ENCODE data around the gene FKRP. TPM values are rescaled to one million over a fixed set of nuclear protein-coding genes. Genes with fewer than 3 reads are reported as not detected.
A peak's percentile ranks its signal among the peaks of the same experiment; 100 is the strongest.

FKRP gene
- total RNA-seq, 2 experiments from 2014 or later: 16.9 to 20.5 TPM

GRCh38 chr19:46722004-46722380, 23.9 kb upstream of the FKRP start:
- CTCF ChIA-PET: interaction anchor here (1.3 to 1.6 kb wide), 2 partner anchors 9 to 20 kb away, joined by 3 to 4 read pairs; no protein-coding TSS in a partner anchor
- Mint-ChIP-seq H3K4me3 (no peak overlapping the region), H3K36me3 (ENCODE audit: low read depth) (peaks cover 43% of the 10 kb centered on the region), H3K4me1 (peaks cover 43% of the 10 kb centered on the region), H3K27ac (no peak overlapping the region), H3K9me3 (no peaks in the 10 kb centered on the region), H3K27me3 (no peaks in the 10 kb centered on the region)
- DNase-seq: no peak
- POLR2A ChIA-PET: no interaction called here

DNA sequence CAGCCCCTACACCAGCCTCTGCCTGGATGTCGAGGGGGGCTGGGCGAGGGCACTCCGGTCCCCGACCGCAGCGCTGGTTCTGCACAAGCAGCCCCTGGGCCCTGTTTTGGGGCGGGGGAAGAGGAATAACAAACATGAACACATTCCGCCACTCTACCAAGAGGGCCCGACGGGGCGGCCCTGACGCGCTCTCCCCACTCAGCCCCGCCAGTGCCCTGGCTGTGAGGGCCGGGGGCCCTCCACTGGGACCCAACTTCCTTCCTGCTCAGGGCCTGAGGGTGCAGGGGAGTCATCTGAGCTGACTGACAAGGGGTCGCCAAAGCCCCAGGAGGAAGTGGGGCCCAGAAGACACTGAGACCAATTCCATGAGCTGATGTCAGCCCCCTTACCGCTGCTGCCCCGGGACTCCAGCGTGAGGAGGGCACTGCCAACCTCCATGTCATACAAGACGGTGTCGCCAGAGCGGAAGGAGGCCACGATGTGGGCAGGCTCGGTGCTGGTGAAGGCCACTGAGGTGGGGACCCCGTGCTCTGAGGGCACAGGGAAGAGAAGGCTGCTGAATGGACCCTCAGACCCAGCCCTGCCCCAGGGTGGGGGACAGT, 23.3 kb upstream of the FKRP start:
- POLR2A ChIA-PET: no interaction called here
- Mint-ChIP-seq H3K4me3 (no peak overlapping the region), H3K36me3 (ENCODE audit: low read depth) (peaks cover 47% of the 10 kb centered on the region), H3K27ac (no peak overlapping the region), H3K9me3 (no peaks in the 10 kb centered on the region), H3K4me1 (peaks cover 44% of the 10 kb centered on the region), H3K27me3 (no peaks in the 10 kb centered on the region)
- no peak for DNase-seq
- CTCF ChIA-PET: interaction anchor here (0.9 to 1.6 kb wide), 2 partner anchors 9 to 19 kb away, joined by 4 read pairs; no protein-coding TSS in a partner anchor

- no peak overlapping the region for H3K4me3 Mint-ChIP-seq
- no peak for DNase-seq
- ChIA-PET CTCF (interaction anchor here (0.9 to 1.6 kb wide), 2 partner anchors 9 to 19 kb away, joined by 4 read pairs; no protein-coding TSS in a partner anchor), POLR2A (no interaction called here)
- peaks cover 40% of the 10 kb centered on the region for H3K4me1 Mint-ChIP-seq
- H3K27ac Mint-ChIP-seq: no peak overlapping the region
- no peaks in the 10 kb centered on the region for H3K27me3 Mint-ChIP-seq
- peaks cover 44% of the 10 kb centered on the region for H3K36me3 Mint-ChIP-seq (ENCODE audit: low read depth)
- H3K9me3 Mint-ChIP-seq: no peaks in the 10 kb centered on the region
These were observed 22.8 kb upstream of the FKRP start for GRCh38 chr19:46723023-46723461.

DNA sequence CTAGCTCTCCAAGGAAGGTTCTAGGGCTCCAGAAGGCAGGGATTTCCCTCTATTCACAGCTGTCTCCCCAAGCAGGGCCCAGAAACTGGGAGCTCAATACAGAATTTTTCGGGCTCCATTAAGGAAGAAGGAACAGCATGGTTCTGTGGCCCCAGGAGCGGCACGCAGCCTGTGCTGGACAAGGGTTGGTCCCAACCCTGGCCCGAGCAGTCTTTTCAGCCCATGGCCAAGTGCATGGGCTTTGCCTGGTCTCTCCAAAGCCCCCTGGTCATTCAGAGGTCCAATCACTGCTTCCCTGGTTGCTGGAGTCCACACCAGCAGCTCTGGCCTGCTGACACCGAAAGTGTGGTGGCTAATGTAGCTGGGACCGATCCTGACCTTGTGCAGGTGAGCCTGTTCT, 22.4 kb upstream of the FKRP start:
- Mint-ChIP-seq H3K36me3 (ENCODE audit: low read depth) (peaks cover 44% of the 10 kb centered on the region), H3K27me3 (no peaks in the 10 kb centered on the region), H3K4me3 (no peak overlapping the region), H3K9me3 (no peaks in the 10 kb centered on the region), H3K27ac (no peak overlapping the region), H3K4me1 (peaks cover 37% of the 10 kb centered on the region)
- ChIA-PET CTCF (interaction anchor here (0.6 to 1.6 kb wide), 4 partner anchors 10 to 97 kb away, joined by 3 to 4 read pairs (median 4); no protein-coding TSS in a partner anchor), POLR2A (no interaction called here)
- DNase-seq: no peak

- H3K4me1 Mint-ChIP-seq: peaks cover 33% of the 10 kb centered on the region
- H3K27me3 Mint-ChIP-seq: no peaks in the 10 kb centered on the region
- CTCF ChIA-PET: interaction anchor here (0.9 to 1.2 kb wide), 2 partner anchors 15 to 20 kb away, joined by 3 to 4 read pairs; no protein-coding TSS in a partner anchor
- H3K27ac Mint-ChIP-seq: no peak overlapping the region
- peaks cover 43% of the 10 kb centered on the region for H3K36me3 Mint-ChIP-seq (ENCODE audit: low read depth)
- POLR2A ChIA-PET: no interaction called here
- no peak for DNase-seq
- H3K9me3 Mint-ChIP-seq: no peaks in the 10 kb centered on the region
- H3K4me3 Mint-ChIP-seq: no peak overlapping the region
These were observed 21.4 kb upstream of the FKRP start for GRCh38 chr19:46724468-46724867.

GRCh38 chr19:46725036-46725820, 20.6 kb upstream of the FKRP start:
- no peaks in the 10 kb centered on the region for H3K27me3 Mint-ChIP-seq
- ChIA-PET CTCF (interaction anchor here (0.9 kb wide), 2 partner anchors 16 to 111 kb away, joined by 3 read pairs; no protein-coding TSS in a partner anchor), POLR2A (no interaction called here)
- no peak overlapping the region for H3K27ac Mint-ChIP-seq
- no peak overlapping the region for H3K4me3 Mint-ChIP-seq
- DNase-seq: no peak
- H3K36me3 Mint-ChIP-seq (ENCODE audit: low read depth): peaks cover 44% of the 10 kb centered on the region
- peaks cover 33% of the 10 kb centered on the region for H3K4me1 Mint-ChIP-seq
- H3K9me3 Mint-ChIP-seq: no peaks in the 10 kb centered on the region

DNA sequence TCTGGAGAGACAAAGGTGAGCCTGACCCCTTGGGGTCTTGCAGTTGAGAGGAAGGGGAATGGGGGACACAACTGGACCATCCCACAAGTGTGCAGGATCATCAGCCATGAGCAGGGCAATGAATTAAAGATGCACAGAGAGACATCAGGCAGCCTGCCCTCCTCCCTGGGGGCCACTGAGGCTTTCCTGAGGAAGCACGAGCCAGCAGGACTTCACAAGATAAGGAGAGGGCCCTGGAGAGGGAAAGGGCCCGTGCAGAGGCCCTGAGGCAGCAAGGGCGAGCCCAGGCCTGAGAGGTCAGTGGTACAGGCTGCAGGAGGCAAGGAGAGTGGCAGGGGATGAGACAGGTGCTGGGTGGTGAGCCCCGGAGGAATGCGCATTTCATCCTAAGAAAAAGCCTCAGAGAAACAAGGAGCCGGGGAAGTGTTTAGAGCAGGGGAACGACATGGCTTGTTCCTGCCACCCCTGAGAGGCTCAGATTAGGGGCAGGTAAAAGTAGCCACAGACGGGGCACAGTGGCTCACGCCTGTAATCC, 19.9 kb upstream of the FKRP start:
- no peaks in the 10 kb centered on the region for H3K9me3 Mint-ChIP-seq
- ChIA-PET POLR2A (no interaction called here), CTCF (interaction anchor here (0.9 kb wide), 1 partner anchor 112 kb away, joined by 3 read pairs; no protein-coding TSS in a partner anchor)
- H3K36me3 Mint-ChIP-seq (ENCODE audit: low read depth): peaks cover 42% of the 10 kb centered on the region
- peaks cover 30% of the 10 kb centered on the region for H3K4me1 Mint-ChIP-seq
- H3K27me3 Mint-ChIP-seq: no peaks in the 10 kb centered on the region
- no peak overlapping the region for H3K4me3 Mint-ChIP-seq
- no peak for DNase-seq
- no peak overlapping the region for H3K27ac Mint-ChIP-seq

DNA sequence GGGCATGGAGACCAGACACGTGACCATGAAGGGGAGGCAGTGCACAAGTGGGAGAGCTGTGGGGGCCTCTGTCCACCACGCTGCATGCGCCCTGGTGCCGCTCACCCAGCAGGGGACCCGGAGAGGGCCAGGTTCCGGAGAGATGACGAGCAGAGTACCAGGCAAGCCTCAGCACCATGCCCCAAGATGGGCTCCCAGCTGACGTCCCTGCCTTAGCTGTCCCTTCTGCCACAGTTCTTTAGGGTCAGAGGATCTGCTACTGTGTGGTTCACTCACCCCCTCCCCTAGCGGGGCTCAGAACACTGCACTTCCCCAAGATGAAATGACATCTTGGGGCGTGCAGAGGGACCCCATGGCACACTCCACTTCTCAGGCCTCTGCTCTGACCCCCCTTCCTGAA, 19.3 kb upstream of the FKRP start:
- no peak for DNase-seq
- CTCF ChIA-PET: no interaction called here
- Mint-ChIP-seq H3K4me3 (no peak overlapping the region), H3K4me1 (peaks cover 33% of the 10 kb centered on the region), H3K27ac (peak overlapping the region; percentile 1), H3K9me3 (no peaks in the 10 kb centered on the region), H3K36me3 (ENCODE audit: low read depth) (peaks cover 44% of the 10 kb centered on the region), H3K27me3 (no peaks in the 10 kb centered on the region)
- POLR2A ChIA-PET: no interaction called here

DNA sequence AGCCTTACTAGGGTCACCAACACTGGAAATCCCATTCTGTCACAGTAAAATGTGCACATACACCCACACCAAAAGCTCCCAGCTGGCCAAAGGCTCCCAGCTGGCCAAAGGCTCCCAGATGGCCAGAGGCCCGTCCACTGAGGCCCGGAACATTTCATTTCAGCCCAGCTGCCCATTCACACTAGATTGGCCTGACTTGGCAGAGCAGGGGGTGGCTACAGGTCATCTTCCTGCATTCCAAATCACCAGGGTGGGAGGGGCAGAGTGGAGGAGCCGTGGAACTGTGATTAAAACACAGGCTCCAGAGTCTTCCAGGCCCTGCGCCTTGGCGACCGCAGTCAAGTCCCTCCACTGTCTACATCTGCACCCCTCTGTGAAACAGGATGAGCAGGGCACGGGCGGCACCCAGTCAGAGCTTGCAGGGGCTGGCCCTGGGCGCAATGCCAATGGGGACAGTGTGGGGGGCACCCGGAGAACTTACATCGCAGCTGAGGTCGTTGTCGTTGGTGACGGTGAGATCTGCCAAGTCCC, 18.8 kb upstream of the FKRP start:
- H3K9me3 Mint-ChIP-seq: no peaks in the 10 kb centered on the region
- CTCF ChIA-PET: interaction anchor here (1.5 to 2.3 kb wide), 3 partner anchors 10 to 110 kb away, joined by 4 to 9 read pairs (median 5); no protein-coding TSS in a partner anchor
- no peak overlapping the region for H3K4me3 Mint-ChIP-seq
- H3K36me3 Mint-ChIP-seq (ENCODE audit: low read depth): peaks cover 46% of the 10 kb centered on the region
- H3K27me3 Mint-ChIP-seq: no peaks in the 10 kb centered on the region
- POLR2A ChIA-PET: no interaction called here
- peaks cover 36% of the 10 kb centered on the region for H3K4me1 Mint-ChIP-seq
- peak overlapping the region; percentile 1 for H3K27ac Mint-ChIP-seq
- no peak for DNase-seq

DNA sequence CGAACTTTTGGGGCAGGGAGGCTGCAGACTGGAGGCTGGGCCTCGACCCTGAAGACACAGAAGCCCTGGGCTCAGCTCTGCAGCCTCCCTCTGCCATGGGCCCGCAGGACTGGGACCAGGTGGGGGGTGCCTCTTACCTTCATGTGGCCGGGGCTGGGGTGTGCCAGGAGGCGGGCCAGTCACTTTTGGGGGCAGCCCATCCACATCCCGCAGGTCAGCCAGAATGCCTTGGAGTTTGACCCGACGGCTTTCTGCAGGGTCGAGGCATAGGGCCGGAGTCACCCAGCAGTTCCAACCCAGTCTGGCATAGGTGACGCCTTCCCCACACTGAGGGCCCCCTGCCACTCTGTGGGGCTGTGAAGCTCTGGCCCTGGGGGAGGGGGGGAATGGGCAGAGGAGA, 18.1 kb upstream of the FKRP start:
- no peak overlapping the region for H3K4me3 Mint-ChIP-seq
- peaks cover 34% of the 10 kb centered on the region for H3K4me1 Mint-ChIP-seq
- no peaks in the 10 kb centered on the region for H3K27me3 Mint-ChIP-seq
- ChIA-PET CTCF (interaction anchor here (0.7 to 4.3 kb wide), 13 partner anchors 8 to 188 kb away, joined by 3 to 36 read pairs (median 5); partner anchors contain the start of gene PRKD2), POLR2A (no interaction called here)
- no peaks in the 10 kb centered on the region for H3K9me3 Mint-ChIP-seq
- peaks cover 43% of the 10 kb centered on the region for H3K36me3 Mint-ChIP-seq (ENCODE audit: low read depth)
- H3K27ac Mint-ChIP-seq: no peak overlapping the region
- DNase-seq: no peak

DNA sequence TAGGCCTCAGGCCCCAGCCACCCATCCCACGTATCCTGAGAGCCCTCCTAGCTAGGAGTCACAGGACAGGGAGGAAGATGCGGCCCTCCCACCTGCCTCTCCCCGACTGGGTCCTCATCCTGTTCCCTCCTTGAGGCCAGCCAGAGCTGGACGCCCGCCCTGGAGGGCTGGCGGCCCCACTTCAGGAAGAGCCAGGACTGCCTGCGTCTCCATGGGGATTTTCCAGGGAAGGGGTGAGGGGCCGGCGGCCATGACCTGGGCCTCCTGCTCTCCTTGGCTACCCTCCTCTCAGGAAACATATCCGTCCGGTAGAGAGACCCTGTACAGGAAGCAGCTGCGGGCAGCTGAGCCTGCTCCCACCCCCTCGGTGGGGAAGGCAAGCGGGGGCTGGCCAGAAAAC, 17.6 kb upstream of the FKRP start:
- Mint-ChIP-seq H3K27ac (no peak overlapping the region), H3K9me3 (no peaks in the 10 kb centered on the region), H3K27me3 (no peaks in the 10 kb centered on the region), H3K4me1 (peaks cover 32% of the 10 kb centered on the region), H3K4me3 (no peak overlapping the region), H3K36me3 (ENCODE audit: low read depth) (peaks cover 43% of the 10 kb centered on the region)
- POLR2A ChIA-PET: no interaction called here
- no peak for DNase-seq
- CTCF ChIA-PET: interaction anchor here (0.6 to 4.3 kb wide), 17 partner anchors 8 to 1271 kb away, joined by 3 to 36 read pairs (median 5); partner anchors contain the start of gene PRKD2

DNA sequence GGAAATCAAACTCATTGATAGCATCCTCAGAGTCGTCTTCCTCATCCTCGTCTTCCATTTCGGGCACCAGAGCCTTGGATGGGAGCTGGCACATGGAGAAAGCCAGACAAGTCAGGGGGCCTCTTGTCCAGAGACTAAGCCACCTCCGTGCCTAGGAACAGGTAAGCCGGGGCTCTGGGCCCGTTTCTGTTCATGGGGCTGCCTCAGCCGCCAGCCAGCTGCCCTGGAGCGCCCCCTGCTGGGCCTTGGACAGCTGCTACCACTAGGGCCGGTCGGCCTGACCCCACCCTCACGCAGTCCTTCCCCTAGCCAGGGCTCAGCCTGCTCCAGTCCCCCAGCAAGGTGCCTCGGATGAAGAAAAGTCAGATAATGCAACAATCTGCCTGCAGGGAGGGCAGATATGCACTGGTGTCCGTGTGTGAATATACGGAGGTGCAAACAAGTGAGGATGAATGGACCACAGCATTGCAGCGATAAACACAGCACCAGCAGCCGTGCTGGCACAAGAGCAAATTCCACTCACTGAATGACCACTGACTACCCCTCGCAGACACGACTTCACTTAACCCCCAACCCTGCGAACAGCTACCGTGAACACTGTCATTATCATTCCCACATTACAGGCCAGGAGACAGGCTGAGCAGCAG, 17.0 kb upstream of the FKRP start:
- Mint-ChIP-seq H3K4me3 (no peak overlapping the region), H3K36me3 (ENCODE audit: low read depth) (peaks cover 43% of the 10 kb centered on the region), H3K9me3 (no peaks in the 10 kb centered on the region), H3K27ac (peak overlapping the region; percentile 62), H3K4me1 (peaks cover 26% of the 10 kb centered on the region), H3K27me3 (no peaks in the 10 kb centered on the region)
- peak; percentile 84 for DNase-seq
- POLR2A ChIA-PET: interaction anchor here (0.5 kb wide), 1 partner anchor 16 kb away, joined by 3 read pairs; no protein-coding TSS in a partner anchor
- CTCF ChIA-PET: interaction anchor here (0.6 to 4.3 kb wide), 19 partner anchors 8 to 1272 kb away, joined by 3 to 36 read pairs (median 5); partner anchors contain the start of gene PRKD2
